VCaP (cell line): ENCODE data around the gene LTB4R2.

ENCODE experiments used
- H3K27ac ChIP-seq: fragments of 450-650 bp; 2 replicates; pipeline ENCODE4 v1.5.1; 2017
- TF ChIP-seq, protein P1 (sequence below): fragments of 450-650 bp; conservative IDR thresholded peaks from 2 replicates; pipeline ENCODE4 v1.5.1; 2017; ENCODE audit warnings: mild to moderate bottlenecking, moderate library complexity

LTB4R2 gene

DNA sequence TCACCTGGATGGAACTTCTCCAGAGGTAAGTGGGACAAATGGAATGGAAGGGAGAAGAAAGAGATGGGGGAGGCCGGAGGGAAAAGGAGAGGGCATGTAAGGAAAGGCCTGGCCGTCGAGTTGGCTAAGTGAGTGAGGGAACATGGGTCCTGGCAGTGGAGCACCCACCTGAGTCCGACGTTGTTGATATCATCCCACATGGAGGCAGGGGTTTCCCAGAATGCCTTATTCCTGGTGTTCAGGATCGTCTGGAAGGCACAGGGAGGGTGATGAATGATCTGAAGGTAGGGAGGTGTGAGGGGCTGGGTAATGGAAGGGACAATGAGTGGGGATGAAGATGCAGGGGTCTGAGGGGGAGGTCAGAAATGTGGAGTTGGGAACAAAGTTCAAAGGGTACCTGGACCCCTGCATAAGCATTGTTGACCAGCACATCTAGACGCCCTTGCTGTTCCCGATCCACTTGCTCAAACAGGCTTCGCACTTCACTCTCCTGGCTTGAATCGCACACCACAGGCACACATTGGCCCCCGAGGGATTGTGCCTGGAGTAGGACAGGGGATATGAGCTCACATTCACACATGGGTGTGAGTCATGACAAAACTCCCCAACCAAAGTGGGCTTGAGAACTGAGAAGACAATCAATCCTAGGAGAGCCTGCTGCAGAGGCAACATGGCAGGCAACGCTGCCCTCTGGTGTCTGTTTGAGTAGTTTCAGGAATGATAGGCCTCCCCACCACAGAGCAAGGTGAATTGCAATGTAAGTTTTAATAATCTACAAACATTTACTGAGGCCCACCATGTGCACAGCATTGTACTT lies 13.4 kb upstream of the LTB4R2 start:
- TF ChIP-seq, protein P1, sequence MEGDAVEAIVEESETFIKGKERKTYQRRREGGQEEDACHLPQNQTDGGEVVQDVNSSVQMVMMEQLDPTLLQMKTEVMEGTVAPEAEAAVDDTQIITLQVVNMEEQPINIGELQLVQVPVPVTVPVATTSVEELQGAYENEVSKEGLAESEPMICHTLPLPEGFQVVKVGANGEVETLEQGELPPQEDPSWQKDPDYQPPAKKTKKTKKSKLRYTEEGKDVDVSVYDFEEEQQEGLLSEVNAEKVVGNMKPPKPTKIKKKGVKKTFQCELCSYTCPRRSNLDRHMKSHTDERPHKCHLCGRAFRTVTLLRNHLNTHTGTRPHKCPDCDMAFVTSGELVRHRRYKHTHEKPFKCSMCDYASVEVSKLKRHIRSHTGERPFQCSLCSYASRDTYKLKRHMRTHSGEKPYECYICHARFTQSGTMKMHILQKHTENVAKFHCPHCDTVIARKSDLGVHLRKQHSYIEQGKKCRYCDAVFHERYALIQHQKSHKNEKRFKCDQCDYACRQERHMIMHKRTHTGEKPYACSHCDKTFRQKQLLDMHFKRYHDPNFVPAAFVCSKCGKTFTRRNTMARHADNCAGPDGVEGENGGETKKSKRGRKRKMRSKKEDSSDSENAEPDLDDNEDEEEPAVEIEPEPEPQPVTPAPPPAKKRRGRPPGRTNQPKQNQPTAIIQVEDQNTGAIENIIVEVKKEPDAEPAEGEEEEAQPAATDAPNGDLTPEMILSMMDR: peak; percentile 80
- H3K27ac ChIP-seq: no peak overlapping the region

DNA sequence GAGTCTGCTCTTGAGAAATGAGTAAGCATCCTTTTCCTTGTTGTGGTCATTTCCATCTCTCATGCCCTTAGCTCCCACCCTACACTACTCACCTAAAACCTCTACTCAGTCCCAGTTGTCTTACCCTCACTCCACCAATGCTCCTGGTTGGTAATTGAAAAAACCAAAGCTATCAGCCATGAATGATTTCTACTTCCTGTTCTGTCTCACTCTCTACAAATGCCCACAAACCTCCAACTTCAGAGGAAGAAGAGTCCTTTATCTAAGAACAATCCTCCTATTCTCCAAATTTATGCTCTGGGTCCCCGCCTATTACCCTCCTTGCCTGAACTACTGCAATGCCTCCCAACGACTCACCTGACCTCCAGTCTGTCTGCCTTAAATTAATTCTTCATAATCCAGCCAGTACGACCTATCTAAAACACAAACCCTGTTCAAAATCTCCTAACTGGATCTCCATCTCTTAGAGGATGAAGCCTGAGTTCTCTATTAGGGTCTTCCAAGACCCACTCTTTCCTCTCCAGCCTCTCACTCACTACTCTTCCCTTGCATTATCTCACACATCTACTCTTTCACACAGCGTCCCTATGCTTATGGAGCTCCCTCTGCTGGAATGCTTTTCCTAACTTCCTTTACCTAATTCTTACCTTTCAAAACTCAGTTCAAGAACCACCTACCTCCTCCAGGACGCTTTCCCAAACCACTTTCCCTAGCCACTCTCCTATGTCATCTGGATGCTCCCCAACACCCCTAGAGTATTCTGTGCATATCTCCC lies 12.6 kb upstream of the LTB4R2 start:
- no peak overlapping the region; the same call in 1 of the 2 replicates for H3K27ac ChIP-seq
- TF ChIP-seq, protein P1: peak; percentile 60

DNA sequence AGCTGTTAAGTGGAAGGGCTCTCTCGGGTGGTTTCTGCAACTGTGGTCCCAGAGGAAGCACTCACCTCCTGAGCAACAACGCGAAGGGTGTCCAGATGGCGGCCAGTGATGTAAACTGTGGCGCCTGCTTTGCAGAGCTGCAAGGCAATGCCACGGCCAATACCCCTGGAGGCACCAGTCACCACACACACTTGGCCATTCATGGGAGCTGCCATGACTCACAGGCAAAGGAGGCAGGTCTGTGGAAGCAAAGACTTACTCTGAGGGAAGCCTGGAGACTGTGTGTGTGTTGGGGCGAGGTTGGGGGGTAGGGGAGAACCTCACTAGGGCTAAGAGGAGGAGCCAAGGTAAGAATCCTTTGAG lies 11.1 kb upstream of the LTB4R2 start:
- TF ChIP-seq, protein P1: no peak
- H3K27ac ChIP-seq: peak overlapping the region; percentile 84

DNA sequence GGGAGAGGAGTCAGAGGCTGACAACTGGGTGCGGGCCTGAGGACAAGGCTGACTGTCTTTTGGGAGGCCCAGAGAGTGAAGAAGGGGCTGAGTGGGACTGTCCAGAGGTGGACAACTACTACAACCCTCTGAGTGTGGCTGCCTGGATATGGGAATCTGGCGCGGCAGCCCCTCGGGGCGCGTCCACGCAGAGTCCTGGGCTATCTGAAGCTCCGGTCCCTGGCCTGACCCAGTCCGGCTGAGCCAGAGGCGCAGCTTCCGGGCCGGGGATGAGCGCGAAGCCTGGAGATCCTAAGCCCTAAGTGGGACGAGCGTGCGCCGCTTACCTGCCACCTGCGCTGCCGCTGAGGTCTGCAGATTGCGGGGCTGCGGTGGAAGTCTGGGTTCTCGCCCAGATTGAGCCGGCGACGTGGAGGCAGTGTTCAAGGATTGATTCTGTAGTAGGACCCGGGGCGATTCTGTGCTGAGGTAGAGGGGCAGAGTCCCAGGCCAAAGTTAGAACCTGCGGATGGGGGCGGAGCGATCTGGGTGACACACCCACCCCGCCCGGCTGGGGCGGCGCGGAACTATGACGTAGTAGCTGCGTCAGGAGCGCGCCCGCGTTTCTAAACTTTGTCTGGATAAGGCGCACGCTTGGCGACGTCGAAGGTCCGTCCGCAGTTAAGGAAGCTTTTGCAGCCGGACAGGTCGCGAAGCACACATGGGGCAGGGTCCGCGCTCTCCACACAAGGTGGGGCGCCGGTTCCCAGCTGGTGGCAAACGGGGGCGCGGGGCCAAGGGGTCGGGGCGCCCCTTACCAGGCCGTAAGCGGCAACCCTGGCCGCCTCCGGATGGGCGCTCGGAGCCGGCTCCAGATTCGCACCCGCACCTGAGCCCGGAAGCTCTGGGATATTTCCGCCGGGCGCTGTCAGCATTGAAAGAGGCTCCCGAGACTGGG lies 10.4 kb upstream of the LTB4R2 start, which contains the start of the genes DHRS1 and NOP9:
TSS of gene DHRS1 (minus strand) at position 526 of the 937 bp plus-strand sequence. CDS start 674 bp downstream, outside the sequence.
TSS of gene NOP9 (plus strand) at position 596 of the 937 bp plus-strand sequence. CDS start at position 701, 105 bp downstream.
- TF ChIP-seq, protein P1: no peak
- H3K27ac ChIP-seq: peak within 1 kb of the TSS; percentile 84

DNA sequence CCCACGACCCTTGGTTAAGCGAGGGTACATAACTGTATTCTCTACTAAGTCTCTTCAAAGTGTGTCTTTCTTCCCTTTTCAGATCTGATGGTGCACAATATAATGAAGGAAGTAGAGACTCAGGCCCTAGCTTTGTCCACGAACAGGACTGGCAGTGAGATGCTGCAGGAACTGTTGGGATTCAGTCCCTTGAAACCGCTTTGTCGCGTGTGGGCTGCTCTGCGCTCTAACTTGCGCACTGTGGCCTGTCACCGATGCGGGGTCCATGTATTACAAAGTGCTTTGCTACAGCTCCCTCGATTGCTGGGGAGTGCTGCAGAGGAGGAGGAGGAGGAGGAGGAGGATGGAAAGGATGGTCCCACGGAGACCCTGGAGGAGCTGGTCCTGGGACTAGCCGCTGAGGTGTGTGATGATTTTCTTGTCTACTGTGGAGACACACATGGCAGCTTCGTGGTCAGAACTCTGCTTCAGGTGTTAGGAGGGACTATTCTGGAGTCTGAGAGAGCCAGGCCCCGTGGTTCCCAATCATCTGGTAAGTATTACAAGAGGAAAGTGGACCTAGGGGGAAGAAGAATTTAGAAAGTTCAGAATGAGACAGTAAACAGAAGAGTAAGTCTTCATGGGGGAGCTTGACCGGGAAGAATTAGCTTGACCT lies 9.5 kb upstream of the LTB4R2 start:
- TF ChIP-seq, protein P1: no peak
- H3K27ac ChIP-seq: peak overlapping the region; percentile 84

DNA sequence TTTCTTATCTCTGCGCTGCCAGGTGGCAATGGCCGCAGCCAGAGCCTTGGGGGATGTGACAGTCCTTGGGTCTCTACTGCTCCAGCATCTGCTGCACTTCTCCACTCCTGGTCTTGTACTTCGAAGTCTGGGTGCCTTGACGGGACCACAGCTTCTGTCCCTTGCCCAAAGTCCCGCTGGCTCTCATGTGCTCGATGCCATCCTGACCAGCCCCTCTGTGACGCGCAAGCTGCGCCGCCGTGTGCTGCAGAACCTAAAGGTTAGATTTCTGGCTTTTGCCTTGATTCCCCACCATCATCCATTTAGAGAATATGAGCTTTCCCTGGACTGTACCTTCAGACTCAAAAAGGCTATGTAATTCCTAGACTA lies 5.9 kb upstream of the LTB4R2 start:
- TF ChIP-seq, protein P1: no peak
- no peak overlapping the region for H3K27ac ChIP-seq
